LHCN-M2 (cell line): ENCODE measurements around the gene INPP1. TPM values are rescaled to one million over a fixed set of nuclear protein-coding genes. Genes with fewer than 3 reads are reported as not detected.
"Not testable (repeated sequence)": the region's sequence is repeated elsewhere in the genome, so short reads cannot be mapped to it uniquely, and the experiment has no call there.

ENCODE experiments used
- DNase-seq: peaks from one replicate; pipeline ENCODE4 v3.0.0-alpha.2; 2012; ENCODE audit warnings: low read depth
- polyA plus RNA-seq: library from polyadenylated mRNA; unstranded; fragments of >200 nt; gene quantifications from one replicate; pipeline ENCODE4 v1.2.1, GENCODE V29; 2012; ENCODE audit warnings: missing spikeins
- total RNA-seq: library from RNA; depleted of rRNA; stranded (reverse); fragments of >200 nt; gene quantifications from 2 replicates; pipeline ENCODE4 v1.2.3, GENCODE V29; 2014; rRNA removed

The INPP1 gene
- total RNA-seq, result 12.5 and 15.8 TPM in 2 replicates
- 23.3 TPM for polyA plus RNA-seq

GRCh38 chr2:190343536-190344275 is at the start of gene INPP1:
TSS of gene INPP1 (plus strand) at chr2:190343589. CDS start at chr2:190360103, 16,514 bp downstream.
- peak; percentile 53 for DNase-seq

GRCh38 chr2:190297880-190298279 is 45.5 kb upstream of the INPP1 start:
- not testable (repeated sequence) for DNase-seq

GRCh38 chr2:190301032-190301431 is 42.4 kb upstream of the INPP1 start:
- no peak for DNase-seq

GRCh38 chr2:190302052-190302451 is 41.3 kb upstream of the INPP1 start:
- DNase-seq, result no peak

- no peak for DNase-seq
Measured at GRCh38 chr2:190303647-190304046, 39.7 kb upstream of the INPP1 start.

GRCh38 chr2:190304404-190304803 is 39.0 kb upstream of the INPP1 start:
- no peak for DNase-seq

- no peak for DNase-seq
Measured at GRCh38 chr2:190308031-190308430, 35.4 kb upstream of the INPP1 start.

GRCh38 chr2:190311893-190312634 is 31.3 kb upstream of the INPP1 start:
- DNase-seq, result no peak

GRCh38 chr2:190312635-190313025 is 30.8 kb upstream of the INPP1 start:
- not testable (repeated sequence) for DNase-seq

GRCh38 chr2:190313880-190314279 is 29.5 kb upstream of the INPP1 start:
- DNase-seq, result no peak

GRCh38 chr2:190315273-190315672 is 28.1 kb upstream of the INPP1 start:
- no peak for DNase-seq

- no peak for DNase-seq
Measured at GRCh38 chr2:190318514-190318913, 24.9 kb upstream of the INPP1 start.

GRCh38 chr2:190318931-190319554 is 24.3 kb upstream of the INPP1 start:
- peak; percentile 6 for DNase-seq

GRCh38 chr2:190319555-190320498 is 23.6 kb upstream of the INPP1 start, which contains the start of gene HIBCH:
TSS of gene HIBCH (minus strand) at chr2:190319826. CDS start at chr2:190319750, 76 bp downstream.
- peak; percentile 99 for DNase-seq

- no peak for DNase-seq
Measured at GRCh38 chr2:190320696-190321095, 22.7 kb upstream of the INPP1 start.

- no peak for DNase-seq
Measured at GRCh38 chr2:190323406-190323805, 20.0 kb upstream of the INPP1 start.

- DNase-seq, result no peak
Measured at GRCh38 chr2:190325588-190325987, 17.8 kb upstream of the INPP1 start.

- DNase-seq, result no peak
Measured at GRCh38 chr2:190327867-190328572, 15.4 kb upstream of the INPP1 start.

- DNase-seq, result no peak
Measured at GRCh38 chr2:190328573-190329147, 14.7 kb upstream of the INPP1 start.

GRCh38 chr2:190333395-190333794 is 10.0 kb upstream of the INPP1 start:
- no peak for DNase-seq
